Activated B cell treated with CpG ODN at 0.5 μM for 24 hours (primary cell): ENCODE results near the gene TMEM63B. TPM values are rescaled to one million over a fixed set of nuclear protein-coding genes. Genes with fewer than 3 reads are reported as not detected.
"Not testable (repeated sequence)": the region's sequence is repeated elsewhere in the genome, so short reads cannot be mapped to it uniquely, and the experiment has no call there.

ENCODE experiments used
- ATAC-seq: fragments of 200-7000 bp; cut with Tn5 transposase; one replicate; pipeline ENCODE4 v1.10.0; 2021; ENCODE audit warnings: low read depth, mild to moderate bottlenecking, moderate library complexity
- CTCF ChIA-PET: fragments of 350-600 bp; sonication (Branson Sonifier 250); formaldehyde crosslinking; loops from one replicate; lab custom pipeline; 2021; ENCODE audit warnings: antibody characterized with exemption; lab: Charles Lee
- POLR2A ChIA-PET: fragments of 350-600 bp; sonication (Branson Sonifier 250); formaldehyde crosslinking; loops from one replicate; lab custom pipeline; 2021; ENCODE audit warnings: antibody characterized with exemption; lab: Charles Lee
- DNase-seq: peaks from one replicate; pipeline ENCODE4 v3.0.0; 2022
- H3K27ac Mint-ChIP-seq: one replicate; pipeline ENCODE4 v1.8.0; 2020; ENCODE audit warnings: mixed read lengths
- H3K27me3 Mint-ChIP-seq: one replicate; pipeline ENCODE4 v1.8.0; 2021; ENCODE audit warnings: mixed read lengths
- H3K36me3 Mint-ChIP-seq: one replicate; pipeline ENCODE4 v1.8.0; 2021; ENCODE audit warnings: low read depth, mixed read lengths
- H3K4me1 Mint-ChIP-seq: one replicate; pipeline ENCODE4 v1.8.0; 2021; ENCODE audit warnings: mixed read lengths
- H3K4me3 Mint-ChIP-seq: one replicate; pipeline ENCODE4 v1.8.0; 2020; ENCODE audit warnings: mild to moderate bottlenecking, mixed read lengths
- H3K9me3 Mint-ChIP-seq: one replicate; pipeline ENCODE4 v1.8.0; 2020; ENCODE audit warnings: mixed read lengths
- CTCF ChIP-seq: fragments of 200-600 bp; IDR thresholded peaks from one replicate; pipeline ENCODE4 v1.8.0; 2022; ENCODE audit warnings: antibody characterized with exemption, mild to moderate bottlenecking
- intact Hi-C: fragments of 100-400 bp; cut with micrococcal nuclease; formaldehyde crosslinking; loops from one replicate; pipeline ENCODE4 v1.15.1; 2024
- total RNA-seq: library from RNA; stranded (reverse); gene quantifications from 2 replicates; pipeline ENCODE4 v1.2.3, GENCODE V29; 2022

The TMEM63B gene
- total RNA-seq, 1 donor from 2014 or later, result 13.9 TPM

- Mint-ChIP-seq H3K27me3 (no peaks in the 10 kb centered on the region), H3K27ac (no peak overlapping the region), H3K4me3 (no peak overlapping the region), H3K9me3 (no peaks in the 10 kb centered on the region), H3K36me3 (no peaks in the 10 kb centered on the region), H3K4me1 (peaks cover 12% of the 10 kb centered on the region)
- intact Hi-C loops, result no loop called here
- DNase-seq (no peak), ATAC-seq (no peak)
- CTCF ChIA-PET, result no interaction called here
- no peak for TF ChIP-seq CTCF
- POLR2A ChIA-PET, result no interaction called here
Observed at GRCh38 chr6:44179072-44179536, 51.8 kb downstream of the TMEM63B start.

GRCh38 chr6:44179648-44180047, 52.3 kb downstream of the TMEM63B start:
- ATAC-seq, result no peak
- DNase-seq, result no peak
- ChIA-PET CTCF (no interaction called here), POLR2A (no interaction called here)
- intact Hi-C loops, result no loop called here
- peaks cover 12% of the 10 kb centered on the region for H3K4me1 Mint-ChIP-seq
- no peaks in the 10 kb centered on the region for H3K27me3 Mint-ChIP-seq
- H3K9me3 Mint-ChIP-seq, result no peaks in the 10 kb centered on the region
- no peaks in the 10 kb centered on the region for H3K36me3 Mint-ChIP-seq
- H3K4me3 Mint-ChIP-seq, result no peak overlapping the region
- TF ChIP-seq CTCF, result no peak
- no peak overlapping the region for H3K27ac Mint-ChIP-seq

- ChIA-PET CTCF (no interaction called here), POLR2A (no interaction called here)
- Mint-ChIP-seq H3K27ac (no peak overlapping the region), H3K9me3 (no peaks in the 10 kb centered on the region), H3K4me3 (no peak overlapping the region), H3K27me3 (no peaks in the 10 kb centered on the region), H3K36me3 (no peaks in the 10 kb centered on the region), H3K4me1 (peaks cover 12% of the 10 kb centered on the region)
- intact Hi-C loops, result no loop called here
- ATAC-seq, result no peak
- DNase-seq, result no peak
- TF ChIP-seq CTCF, result no peak
Observed at GRCh38 chr6:44180406-44180805, 53.1 kb downstream of the TMEM63B start.

- Mint-ChIP-seq H3K9me3 (no peaks in the 10 kb centered on the region), H3K4me3 (no peak overlapping the region), H3K27me3 (peaks cover 1% of the 10 kb centered on the region), H3K36me3 (no peaks in the 10 kb centered on the region), H3K27ac (no peak overlapping the region), H3K4me1 (peaks cover 12% of the 10 kb centered on the region)
- ATAC-seq (no peak), DNase-seq (no peak)
- ChIA-PET POLR2A (no interaction called here), CTCF (no interaction called here)
- no peak for TF ChIP-seq CTCF
- intact Hi-C loops, result no loop called here
Observed at GRCh38 chr6:44180886-44181285, 53.5 kb downstream of the TMEM63B start.

GRCh38 chr6:44181784-44182183, 54.4 kb downstream of the TMEM63B start:
- ATAC-seq, H3K27me3 Mint-ChIP-seq, H3K4me3 Mint-ChIP-seq, H3K27ac Mint-ChIP-seq, H3K9me3 Mint-ChIP-seq, H3K4me1 Mint-ChIP-seq, intact Hi-C loops, H3K36me3 Mint-ChIP-seq, POLR2A ChIA-PET, DNase-seq, CTCF ChIA-PET: not testable (repeated sequence)

- H3K27me3 Mint-ChIP-seq, result peaks cover 6% of the 10 kb centered on the region
- ATAC-seq, result no peak
- DNase-seq, result no peak
- H3K4me1 Mint-ChIP-seq, result no peaks in the 10 kb centered on the region
- no peak overlapping the region for H3K27ac Mint-ChIP-seq
- intact Hi-C loops, result no loop called here
- no peaks in the 10 kb centered on the region for H3K9me3 Mint-ChIP-seq
- CTCF ChIA-PET, result no interaction called here
- POLR2A ChIA-PET, result no interaction called here
- no peak overlapping the region for H3K4me3 Mint-ChIP-seq
- H3K36me3 Mint-ChIP-seq, result no peaks in the 10 kb centered on the region
- no peak for TF ChIP-seq CTCF
Observed at GRCh38 chr6:44182911-44183390, 55.6 kb downstream of the TMEM63B start.
